GM19328 (cell line): ENCODE results near the gene EWSR1.

Source experiments
- ATAC-seq: cut with Tn5 transposase; IDR thresholded peaks from one replicate; pipeline ENCODE4 v1.9.1; 2021; ENCODE audit warnings: mild to moderate bottlenecking, moderate library complexity; ENCODE audit not compliant: unreplicated experiment

Gene EWSR1

GRCh38 chr22:29315286-29316140 lies 47.4 kb downstream of the EWSR1 start, which contains the start of gene RASL10A:
TSS of gene RASL10A (minus strand) at chr22:29315697. CDS start at chr22:29315246, 451 bp downstream.
- ATAC-seq: no peak

- ATAC-seq: no peak
Observed at GRCh38 chr22:29316141-29316828, 48.2 kb downstream of the EWSR1 start.

- no peak for ATAC-seq
Observed at GRCh38 chr22:29317827-29318454, 49.9 kb downstream of the EWSR1 start.

- ATAC-seq: no peak
Observed at GRCh38 chr22:29319072-29319471, 51.0 kb downstream of the EWSR1 start.

GRCh38 chr22:29320546-29320945 lies 52.5 kb downstream of the EWSR1 start:
- no peak for ATAC-seq

DNA sequence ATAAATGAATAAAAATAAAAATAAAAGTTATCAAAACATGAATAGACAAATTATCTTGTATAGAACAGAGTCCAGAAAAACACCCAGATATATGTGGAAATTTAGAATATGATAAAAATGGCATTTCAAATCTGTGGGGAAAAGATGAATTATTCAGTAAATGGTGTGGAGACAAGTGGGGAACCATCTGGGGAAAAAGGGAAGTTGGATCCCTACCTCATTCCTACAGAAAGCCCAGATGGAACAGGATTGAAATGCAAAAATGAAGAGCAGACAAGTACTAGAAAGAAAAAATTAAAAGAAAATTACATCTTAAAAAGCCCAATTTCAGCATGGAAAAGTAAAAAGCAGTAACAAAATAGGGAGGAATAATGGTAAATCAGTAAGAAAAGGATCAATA lies 55.6 kb downstream of the EWSR1 start:
- ATAC-seq: no peak

DNA sequence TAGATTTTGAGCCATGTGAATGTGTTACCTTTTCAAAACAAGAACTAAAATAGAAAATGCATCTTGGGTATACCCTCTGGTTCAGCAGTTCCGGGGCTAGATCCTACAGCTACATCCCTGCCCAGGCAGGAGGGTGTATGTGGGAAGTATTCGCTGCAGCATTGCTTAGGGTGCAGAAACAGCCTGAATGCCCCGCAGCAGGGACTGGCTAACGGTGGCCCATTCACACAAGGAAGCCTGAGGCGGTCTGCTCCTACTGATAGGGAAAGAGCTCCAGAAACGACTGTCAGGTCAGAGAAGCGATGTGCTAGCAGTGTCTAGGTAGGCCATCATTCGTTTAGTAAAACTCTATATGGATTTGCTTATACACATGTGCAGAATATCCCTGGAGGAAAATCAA lies 57.3 kb downstream of the EWSR1 start:
- no peak for ATAC-seq

DNA sequence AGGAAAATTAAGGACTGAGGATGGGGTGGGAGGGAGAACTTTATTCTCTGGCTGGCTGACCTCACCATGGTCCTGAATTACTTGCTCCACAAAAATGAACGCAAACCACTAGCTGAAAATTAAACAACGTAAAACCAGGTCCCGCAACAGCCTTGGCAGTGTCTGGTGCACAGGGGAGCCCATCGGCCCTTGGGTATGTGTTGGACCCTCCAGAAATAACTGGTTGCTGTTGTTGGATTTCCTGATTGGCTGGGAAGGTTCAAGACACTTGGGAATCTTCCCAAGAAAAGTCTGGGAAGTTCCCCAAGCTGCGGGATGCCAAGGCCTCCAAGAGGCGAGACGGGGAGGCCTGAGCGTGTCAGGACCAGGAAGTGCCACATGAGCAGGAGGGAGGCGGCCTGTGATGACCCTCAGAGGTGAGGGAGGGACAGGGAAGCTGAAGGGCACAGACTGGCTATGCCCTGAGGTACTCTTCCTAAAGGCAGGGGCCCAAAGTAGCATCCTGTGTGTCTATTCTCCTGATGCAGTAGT lies 57.8 kb downstream of the EWSR1 start:
- no peak for ATAC-seq

DNA sequence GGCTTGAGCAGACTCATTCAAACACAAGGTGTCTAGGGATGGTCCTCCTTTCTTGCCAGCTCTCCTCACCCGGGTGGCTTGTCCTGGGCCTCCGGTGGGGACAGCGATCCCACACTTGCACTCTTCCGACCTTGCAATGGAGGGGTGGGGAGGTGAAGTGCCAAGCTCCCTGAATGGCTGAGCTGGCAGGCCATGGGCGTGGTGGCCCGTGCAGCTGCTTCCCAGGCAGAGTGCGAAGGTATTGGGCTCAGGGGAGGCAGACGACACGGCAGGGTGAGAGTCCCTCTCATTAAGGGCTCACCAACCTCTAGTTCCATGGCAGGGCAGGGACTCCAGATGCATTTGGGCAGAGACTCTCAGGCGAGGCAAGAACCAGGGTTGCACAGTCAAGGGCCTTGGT lies 58.4 kb downstream of the EWSR1 start:
- no peak for ATAC-seq

GRCh38 chr22:29327089-29327764 lies 59.2 kb downstream of the EWSR1 start:
- no peak for ATAC-seq

DNA sequence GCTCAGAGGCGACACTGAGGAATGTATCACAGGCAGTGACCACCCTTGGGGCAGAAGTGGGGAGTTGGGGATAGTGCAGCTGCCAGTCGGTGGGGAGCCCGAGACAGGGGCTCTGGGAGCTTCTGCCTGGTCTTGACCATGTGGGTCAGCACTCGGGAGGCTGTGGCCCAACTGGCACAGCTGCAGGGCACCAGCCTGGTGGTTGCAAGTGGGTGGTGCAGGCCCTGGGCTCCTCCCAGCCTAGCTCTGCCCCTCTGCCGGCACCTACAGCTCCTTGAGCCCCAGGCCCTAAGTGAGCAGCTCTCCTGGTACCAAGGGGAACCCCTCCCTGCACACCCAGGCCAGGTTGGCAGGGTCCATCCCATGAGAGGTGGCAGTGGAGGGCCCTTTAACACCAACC lies 60.0 kb downstream of the EWSR1 start:
- no peak for ATAC-seq

GRCh38 chr22:29328566-29329500 lies 60.8 kb downstream of the EWSR1 start:
- ATAC-seq: no peak

DNA sequence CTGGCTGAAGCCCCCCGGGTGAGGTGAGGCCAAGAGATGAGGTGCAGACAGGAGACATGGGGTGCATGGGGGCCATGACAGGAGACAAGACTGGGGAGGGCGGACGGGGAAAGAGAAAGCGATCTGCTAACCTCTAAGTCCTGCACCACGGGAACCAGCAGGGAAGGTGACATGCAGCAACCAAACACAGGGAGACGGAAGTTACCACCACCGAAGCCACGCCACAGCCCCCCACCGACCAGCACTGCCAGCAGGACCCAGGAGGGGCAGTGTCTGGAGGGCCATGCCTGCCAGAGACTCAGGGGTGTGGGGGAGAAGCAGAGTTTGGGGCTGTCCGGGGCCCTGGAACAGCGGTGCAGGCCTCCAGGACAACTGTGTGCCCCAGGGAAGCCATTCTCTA lies 61.5 kb downstream of the EWSR1 start:
- no peak for ATAC-seq

- ATAC-seq: no peak
Observed at GRCh38 chr22:29330291-29330690, 62.2 kb downstream of the EWSR1 start.

GRCh38 chr22:29330753-29331152 lies 62.7 kb downstream of the EWSR1 start:
- ATAC-seq: no peak

- ATAC-seq: no peak
Observed at GRCh38 chr22:29331213-29331612, 63.1 kb downstream of the EWSR1 start.

DNA sequence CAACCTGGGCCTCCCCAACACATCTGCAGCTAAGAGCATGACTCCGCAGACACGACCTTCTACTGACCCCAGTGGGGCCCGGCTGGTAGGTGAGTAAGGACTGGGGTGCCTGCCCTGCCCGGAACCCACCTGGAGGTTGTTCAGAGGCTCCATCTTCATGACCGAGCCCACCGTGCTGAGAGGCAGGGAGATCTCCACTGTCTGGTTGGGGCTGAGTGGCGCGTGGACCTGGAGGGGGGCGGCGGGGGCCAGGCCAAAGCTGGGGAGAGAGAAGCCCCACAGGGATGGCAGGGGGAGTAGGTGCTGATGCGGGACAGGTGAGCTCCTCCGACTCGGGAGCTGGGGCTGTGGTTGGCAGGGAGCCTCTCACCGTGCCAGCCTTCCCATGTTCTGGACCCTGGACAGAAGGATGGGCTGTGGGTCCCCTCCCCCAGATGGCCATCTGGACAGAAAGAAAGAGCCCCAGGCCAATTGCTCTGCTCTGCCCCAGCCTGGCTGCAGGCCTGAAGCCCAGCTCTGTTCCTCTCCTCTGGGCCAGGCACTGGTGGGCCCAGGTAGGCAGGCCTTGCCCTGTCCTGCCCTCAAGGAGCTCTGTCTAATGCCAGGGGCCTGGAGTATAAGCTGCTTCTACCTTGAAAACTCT lies 63.7 kb downstream of the EWSR1 start:
- ATAC-seq: no peak

- ATAC-seq: no peak
Observed at GRCh38 chr22:29332886-29333496, 64.9 kb downstream of the EWSR1 start.

GRCh38 chr22:29334148-29334547 lies 66.1 kb downstream of the EWSR1 start:
- ATAC-seq: no peak
